ENCODE results near the gene RAB24. TPM values are rescaled to one million over a fixed set of nuclear protein-coding genes. Genes with fewer than 3 reads are reported as not detected.

The RAB24 gene
- total RNA-seq, 4 donors from 2014 or later: 52.2 to 98.5 (median 73.7) TPM

DNA sequence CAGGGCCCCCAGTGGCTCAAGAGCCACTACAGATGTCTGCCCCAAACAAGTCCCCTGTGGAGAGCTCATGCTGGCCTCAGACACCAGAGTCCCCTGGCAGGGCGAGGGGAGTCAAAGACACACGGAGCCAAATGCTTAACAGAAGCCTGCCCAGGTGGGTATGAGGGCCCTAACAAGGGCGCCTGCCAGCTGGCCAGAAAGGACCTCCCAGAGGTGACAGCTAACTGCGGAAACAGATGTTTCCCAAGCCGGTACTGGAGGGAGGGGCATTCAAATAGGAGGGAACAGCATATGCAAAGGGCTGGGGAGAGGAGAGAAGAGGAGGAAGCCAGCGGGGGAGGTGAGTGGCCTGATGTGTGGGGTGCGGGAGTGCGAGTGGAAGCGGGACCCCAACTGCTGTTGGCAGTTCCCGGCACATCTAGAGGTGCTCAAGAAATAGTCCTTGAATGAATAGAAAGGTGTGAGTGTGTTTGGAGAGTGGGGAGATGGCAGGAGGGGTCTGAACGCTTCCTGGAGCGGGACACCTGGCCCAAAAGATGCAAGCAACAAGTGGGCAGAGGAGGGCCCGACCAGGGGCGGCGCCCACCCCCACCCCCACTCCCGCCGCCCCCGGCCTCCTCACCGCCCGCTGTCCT lies 7.4 kb upstream of the RAB24 start:
- DNase-seq (ENCODE audit: low spot score in 2 of 2): peak in 1 of 2 donors; percentile 86
- WGBS, 2 donors: 17 to 22% methylated on average over 19 to 20 of the region's 20 CpGs
- intact Hi-C loops (cut with DNase I; ENCODE audit: low total_unique reads): loop anchor here (10.0 kb wide), 1 partner anchor 144 kb away; no protein-coding TSS in a partner anchor
- TF ChIP-seq POLR2A (IDR thresholded peaks at IDR 0.05): no peak
- no peak for TF ChIP-seq CTCF (IDR thresholded peaks at IDR 0.05)
- H3K4me3 ChIP-seq (ENCODE audit: low read depth, poor library complexity, severe bottlenecking): no peak overlapping the region

DNA sequence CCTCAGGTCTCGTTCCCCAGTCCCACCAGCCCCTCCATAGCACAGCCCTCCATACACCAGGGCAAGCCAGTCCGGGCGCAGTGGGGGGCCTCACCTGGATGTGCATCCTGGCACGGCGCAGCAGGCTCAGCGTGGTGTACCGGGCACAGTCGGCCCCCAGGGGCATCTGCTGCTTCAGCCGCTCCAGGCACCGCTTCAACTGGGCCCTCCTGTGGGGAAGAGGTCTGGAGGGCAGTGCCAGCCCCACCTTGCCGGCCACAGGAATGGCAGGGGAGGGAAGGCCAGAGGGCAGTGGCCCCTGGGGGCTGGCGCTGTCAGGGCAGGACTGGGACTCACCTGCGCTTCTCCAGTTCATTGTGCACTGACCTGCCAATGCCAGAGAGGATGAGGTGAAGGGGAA lies 6.8 kb upstream of the RAB24 start:
- peak in 1 of 2 donors; percentile 79 for DNase-seq (ENCODE audit: low spot score in 2 of 2)
- WGBS, 2 donors: 89 to 95% methylated on average over 8 to 13 of the region's 13 CpGs
- TF ChIP-seq CTCF (IDR thresholded peaks at IDR 0.05) (no peak), POLR2A (IDR thresholded peaks at IDR 0.05) (no peak)
- no peak overlapping the region for H3K4me3 ChIP-seq (ENCODE audit: low read depth, poor library complexity, severe bottlenecking)
- intact Hi-C loops (cut with DNase I; ENCODE audit: low total_unique reads): loop anchor here (10.0 kb wide), 1 partner anchor 144 kb away; no protein-coding TSS in a partner anchor

- H3K4me3 ChIP-seq (ENCODE audit: low read depth, poor library complexity, severe bottlenecking): no peak overlapping the region
- 43 to 57% methylated on average over 10 of the region's 10 CpGs for WGBS, 2 donors
- peak in 1 of 2 donors; percentile 89 for DNase-seq (ENCODE audit: low spot score in 2 of 2)
- intact Hi-C loops (cut with DNase I; ENCODE audit: low total_unique reads): loop anchor here (10.0 kb wide), 2 partner anchors 145 to 195 kb away; no protein-coding TSS in a partner anchor
- TF ChIP-seq CTCF (IDR thresholded peaks at IDR 0.05): peak in 1 of 3 donors; percentile 14
- TF ChIP-seq POLR2A (IDR thresholded peaks at IDR 0.05): no peak
These were observed 6.1 kb upstream of the RAB24 start for GRCh38 chr5:177309351-177310191.

DNA sequence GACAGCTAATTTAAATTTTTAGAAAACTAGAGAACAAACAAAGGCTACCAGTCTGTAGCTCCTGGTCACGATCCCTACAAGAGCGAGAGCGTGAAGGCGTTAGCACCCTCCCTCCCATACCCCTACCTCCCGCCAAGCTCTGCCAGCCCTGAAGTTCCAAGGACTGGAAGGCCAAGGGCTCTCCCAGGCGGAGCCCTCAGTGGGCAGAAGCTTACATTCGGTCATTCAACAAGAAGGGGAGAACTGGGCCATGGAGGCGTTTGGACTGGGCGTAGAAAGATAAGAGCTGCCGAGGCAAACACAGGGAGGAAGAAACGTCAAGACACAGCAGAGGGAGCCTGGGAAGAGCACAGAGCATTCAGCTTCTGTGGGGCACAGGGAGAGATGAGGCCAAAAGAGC lies 5.2 kb upstream of the RAB24 start:
- DNase-seq (ENCODE audit: low spot score in 2 of 2): peak in 1 of 2 donors; percentile 75
- no peak for TF ChIP-seq CTCF (IDR thresholded peaks at IDR 0.05)
- no peak for TF ChIP-seq POLR2A (IDR thresholded peaks at IDR 0.05)
- H3K4me3 ChIP-seq (ENCODE audit: low read depth, poor library complexity, severe bottlenecking): no peak overlapping the region
- intact Hi-C loops (cut with DNase I; ENCODE audit: low total_unique reads): loop anchor here (10.0 kb wide), 1 partner anchor 194 kb away; no protein-coding TSS in a partner anchor
- WGBS, 2 donors: 90 to 92% methylated on average over 11 of the region's 11 CpGs

DNA sequence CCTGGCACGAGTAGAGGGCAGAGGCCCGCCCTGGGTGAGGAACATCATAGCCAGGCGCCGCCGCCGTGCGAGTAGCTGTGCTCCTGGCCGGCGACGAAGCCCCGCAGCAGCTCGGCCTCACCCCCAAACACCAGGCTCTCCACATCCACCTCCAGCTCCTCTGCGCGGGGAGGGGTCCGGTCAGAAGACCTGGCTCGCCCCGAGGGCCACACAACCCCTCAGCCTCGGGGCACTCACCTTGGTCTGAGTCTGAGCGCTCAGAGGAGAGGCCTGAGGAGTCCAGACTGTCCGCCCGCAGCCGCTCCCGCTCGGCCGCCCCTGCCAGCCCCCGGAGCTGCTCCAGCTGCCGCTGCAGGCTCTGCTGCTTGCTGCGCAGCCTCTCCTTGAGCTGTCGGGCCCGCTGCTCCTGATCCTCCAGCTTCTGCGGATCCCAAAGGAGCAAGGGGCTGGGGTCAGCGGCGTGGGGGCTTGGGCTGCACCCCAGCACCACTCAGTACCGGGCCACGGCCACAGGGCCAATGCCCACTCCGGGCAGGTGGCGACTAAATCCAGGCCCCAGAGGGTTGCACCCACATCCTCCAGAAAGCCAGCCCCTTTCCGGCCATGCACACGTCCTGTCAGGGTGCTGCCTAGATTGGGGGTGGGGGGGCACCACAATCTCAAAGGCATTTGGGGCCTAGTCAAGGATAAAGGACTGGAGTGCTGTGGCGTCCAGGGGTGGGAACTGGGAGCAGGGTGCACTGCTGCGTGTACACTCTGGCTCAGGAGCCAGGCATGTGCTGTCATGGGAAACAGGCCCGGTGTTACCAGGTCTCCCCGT lies 4.2 kb upstream of the RAB24 start:
- intact Hi-C loops (cut with DNase I; ENCODE audit: low total_unique reads): loop anchor here (10.0 kb wide), 1 partner anchor 193 kb away; no protein-coding TSS in a partner anchor
- no peak overlapping the region for H3K4me3 ChIP-seq (ENCODE audit: low read depth, poor library complexity, severe bottlenecking)
- 85 to 90% methylated on average over 22 to 29 of the region's 43 CpGs for WGBS, 2 donors
- DNase-seq (ENCODE audit: low spot score in 2 of 2): no peak
- TF ChIP-seq CTCF (IDR thresholded peaks at IDR 0.05) (no peak), POLR2A (IDR thresholded peaks at IDR 0.05) (no peak)
